Skin of body (tissue), 2 donors: ENCODE measurements around the gene ADAMTSL1. TPM values are rescaled to one million over a fixed set of nuclear protein-coding genes. Genes with fewer than 3 reads are reported as not detected.
A peak's percentile ranks its signal among the peaks of the same experiment; 100 is the strongest.

Experiments used
- DNase-seq: peaks from one replicate; lab custom pipeline; 2025; lab: John Stamatoyannopoulos, UW
- total RNA-seq: library from RNA; depleted of rRNA; stranded (reverse); fragments of >200 nt; gene quantifications from one replicate; pipeline ENCODE4 v1.2.3, GENCODE V29; 2014

ADAMTSL1 gene
- total RNA-seq, 1 donor from 2014 or later, result 37.1 TPM

- DNase-seq, result no peak
Observed at GRCh38 chr9:18694959-18695668, 221.2 kb downstream of the ADAMTSL1 start.

GRCh38 chr9:18698992-18699391, 225.0 kb downstream of the ADAMTSL1 start:
- DNase-seq, result peak; percentile 53

- no peak for DNase-seq
Observed at GRCh38 chr9:18699764-18700163, 225.8 kb downstream of the ADAMTSL1 start.

- no peak for DNase-seq
Observed at GRCh38 chr9:18700714-18701113, 226.8 kb downstream of the ADAMTSL1 start.

- DNase-seq, result no peak
Observed at GRCh38 chr9:18703151-18703900, 229.4 kb downstream of the ADAMTSL1 start.

- no peak for DNase-seq
Observed at GRCh38 chr9:18703901-18704379, 230.0 kb downstream of the ADAMTSL1 start.

GRCh38 chr9:18705796-18706392, 231.9 kb downstream of the ADAMTSL1 start:
- DNase-seq, result peak; percentile 52

- DNase-seq, result no peak
Observed at GRCh38 chr9:18706648-18707047, 232.7 kb downstream of the ADAMTSL1 start.

- peak; percentile 92 for DNase-seq
Observed at GRCh38 chr9:18707061-18707461, 233.1 kb downstream of the ADAMTSL1 start.

GRCh38 chr9:18707489-18708205, 233.7 kb downstream of the ADAMTSL1 start:
- DNase-seq, result peak; percentile 76

GRCh38 chr9:18708429-18708828, 234.5 kb downstream of the ADAMTSL1 start:
- no peak for DNase-seq

- DNase-seq, result no peak
Observed at GRCh38 chr9:18710065-18710464, 236.1 kb downstream of the ADAMTSL1 start.

- DNase-seq, result no peak
Observed at GRCh38 chr9:18717759-18718158, 243.8 kb downstream of the ADAMTSL1 start.

GRCh38 chr9:18718393-18718792, 244.4 kb downstream of the ADAMTSL1 start:
- DNase-seq, result no peak

- no peak for DNase-seq
Observed at GRCh38 chr9:18718932-18719331, 245.0 kb downstream of the ADAMTSL1 start.

GRCh38 chr9:18720691-18721090, 246.7 kb downstream of the ADAMTSL1 start:
- DNase-seq, result no peak

GRCh38 chr9:18721267-18721994, 247.5 kb downstream of the ADAMTSL1 start:
- no peak for DNase-seq

- DNase-seq, result peak; percentile 37
Observed at GRCh38 chr9:18721995-18722310, 248.0 kb downstream of the ADAMTSL1 start.

- DNase-seq, result no peak
Observed at GRCh38 chr9:18722882-18723281, 248.9 kb downstream of the ADAMTSL1 start.

GRCh38 chr9:18723366-18723765, 249.4 kb downstream of the ADAMTSL1 start:
- no peak for DNase-seq

- peak; percentile 76 for DNase-seq
Observed at GRCh38 chr9:18726546-18726945, 252.6 kb downstream of the ADAMTSL1 start.
